Loucy (cell line): Measurements from ENCODE around the gene DPCD.

Source experiments
- EZH2phosphoT487 ChIP-seq: fragments of 200-600 bp; IDR thresholded peaks from 2 replicates; pipeline ENCODE4 v1.6.1; 2018; ENCODE audit warnings: antibody characterized with exemption, mild to moderate bottlenecking, moderate library complexity, borderline replicate concordance
- TF ChIP-seq, protein P1 (sequence below): fragments of 200-600 bp; sonication (generic); conservative IDR thresholded peaks from 2 replicates; pipeline ENCODE4 v1.5.1; 2014; ENCODE audit warnings: mild to moderate bottlenecking, antibody characterized with exemption, low read length

DNA sequence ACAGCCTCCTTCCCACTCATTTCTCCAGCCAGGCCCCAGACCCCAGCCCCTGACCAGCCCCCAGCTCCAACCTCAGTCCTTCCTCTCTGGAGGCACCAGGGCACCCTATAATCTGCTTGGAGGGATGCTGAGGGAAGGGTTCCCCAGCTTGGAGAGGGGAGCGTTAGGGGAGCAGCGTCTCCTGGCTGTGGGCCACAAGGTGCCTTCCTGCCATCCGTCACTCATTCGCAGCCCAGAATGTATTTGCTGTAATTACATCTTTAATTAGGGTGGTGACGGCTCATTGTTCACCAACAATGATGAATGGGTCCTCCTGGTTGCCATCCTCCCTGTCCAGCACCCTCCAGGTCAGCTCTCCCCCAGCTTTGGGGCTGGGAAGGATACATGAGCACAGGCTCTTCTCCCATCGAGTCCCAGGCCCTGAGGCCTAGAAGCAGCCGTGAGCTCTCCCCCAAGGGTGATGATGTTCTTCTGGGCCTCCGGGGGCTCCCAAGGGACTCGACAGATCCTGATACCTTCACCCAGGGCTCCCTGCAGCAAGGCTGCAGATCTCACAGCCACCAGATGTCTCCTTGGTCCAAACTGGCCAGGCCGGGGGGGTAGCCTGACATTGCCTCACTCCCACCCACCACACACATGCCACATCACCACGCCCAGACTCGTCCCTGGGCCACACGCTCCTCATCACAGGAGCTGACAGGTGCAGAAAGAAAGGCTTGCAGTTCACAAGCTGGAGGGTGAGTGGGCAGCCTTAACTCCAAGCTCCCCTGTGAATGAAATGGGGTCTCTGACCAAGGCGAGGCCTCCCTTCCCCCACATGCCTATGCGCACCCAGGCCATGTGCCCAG lies 26.8 kb upstream of the DPCD start:
- TF ChIP-seq, protein P1, sequence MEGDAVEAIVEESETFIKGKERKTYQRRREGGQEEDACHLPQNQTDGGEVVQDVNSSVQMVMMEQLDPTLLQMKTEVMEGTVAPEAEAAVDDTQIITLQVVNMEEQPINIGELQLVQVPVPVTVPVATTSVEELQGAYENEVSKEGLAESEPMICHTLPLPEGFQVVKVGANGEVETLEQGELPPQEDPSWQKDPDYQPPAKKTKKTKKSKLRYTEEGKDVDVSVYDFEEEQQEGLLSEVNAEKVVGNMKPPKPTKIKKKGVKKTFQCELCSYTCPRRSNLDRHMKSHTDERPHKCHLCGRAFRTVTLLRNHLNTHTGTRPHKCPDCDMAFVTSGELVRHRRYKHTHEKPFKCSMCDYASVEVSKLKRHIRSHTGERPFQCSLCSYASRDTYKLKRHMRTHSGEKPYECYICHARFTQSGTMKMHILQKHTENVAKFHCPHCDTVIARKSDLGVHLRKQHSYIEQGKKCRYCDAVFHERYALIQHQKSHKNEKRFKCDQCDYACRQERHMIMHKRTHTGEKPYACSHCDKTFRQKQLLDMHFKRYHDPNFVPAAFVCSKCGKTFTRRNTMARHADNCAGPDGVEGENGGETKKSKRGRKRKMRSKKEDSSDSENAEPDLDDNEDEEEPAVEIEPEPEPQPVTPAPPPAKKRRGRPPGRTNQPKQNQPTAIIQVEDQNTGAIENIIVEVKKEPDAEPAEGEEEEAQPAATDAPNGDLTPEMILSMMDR = no peak
- no peak for TF ChIP-seq EZH2phosphoT487
